NCI-H2081 (cell line): Measurements from ENCODE around the gene DOCK9.
"Not testable (repeated sequence)": the region's sequence is repeated elsewhere in the genome, so short reads cannot be mapped to it uniquely, and the experiment has no call there.

ENCODE experiments used
- DNase-seq, 2 experiments: peaks; one replicate each; lab custom pipeline; 2025; lab: John Stamatoyannopoulos, UW

The DOCK9 gene

DNA sequence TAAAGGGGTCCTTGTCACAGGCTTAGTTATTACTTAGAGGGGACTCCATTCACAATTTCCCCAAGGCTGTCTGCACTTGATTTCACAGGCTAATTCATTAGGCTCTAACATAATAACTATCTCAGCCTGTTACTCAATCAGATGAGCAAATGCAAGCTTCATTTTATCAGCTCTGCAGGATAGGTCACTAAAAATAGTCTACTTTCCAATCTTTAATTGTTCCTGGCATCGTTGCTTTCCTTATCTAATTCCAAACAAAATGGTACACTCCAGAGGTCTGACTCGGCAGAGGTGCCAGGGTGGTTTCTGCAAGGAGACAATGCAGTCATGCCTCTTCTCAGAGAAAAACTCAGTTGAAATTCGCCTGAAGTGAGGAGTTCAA lies 155.6 kb downstream of the DOCK9 start:
- DNase-seq, result no peak

DNA sequence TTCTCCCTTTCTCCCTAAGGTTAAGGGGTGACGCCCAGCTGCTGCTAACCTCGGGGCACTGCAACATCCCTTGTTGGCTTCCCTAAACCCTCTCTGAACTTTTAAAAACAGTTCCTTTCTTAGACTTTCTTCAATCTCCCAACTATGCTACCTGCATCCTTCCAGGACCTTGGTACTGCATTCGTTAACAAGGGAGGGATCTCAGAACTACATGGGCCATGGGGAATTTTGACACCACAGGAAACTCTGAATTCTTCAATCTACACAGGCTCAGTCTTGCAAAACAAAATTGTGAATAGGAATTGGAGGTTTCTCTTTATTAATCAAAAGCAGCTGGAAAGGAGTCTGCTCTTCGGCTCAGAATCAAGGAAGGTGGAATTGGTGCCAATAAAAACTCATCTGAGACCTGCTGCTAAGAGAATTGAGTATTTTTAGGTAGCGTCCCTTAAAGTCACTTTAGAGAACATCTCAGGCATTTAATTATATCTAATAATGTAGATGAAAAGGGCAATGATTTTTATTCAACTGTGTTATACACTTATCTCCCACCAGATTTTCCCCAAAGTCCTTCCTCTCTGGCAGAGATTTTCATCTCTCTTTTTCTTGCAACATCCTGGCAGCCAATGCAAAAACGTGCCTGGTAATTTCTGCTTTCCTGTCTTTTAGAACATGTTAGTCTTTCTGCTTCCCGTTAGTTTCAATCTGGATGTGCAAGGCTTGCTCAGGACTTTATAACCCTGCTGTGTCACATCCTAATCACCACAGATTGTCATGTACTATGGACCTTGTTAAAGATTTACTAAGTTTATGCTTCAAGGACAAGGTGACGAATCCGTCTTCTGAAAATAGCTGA lies 156.3 kb downstream of the DOCK9 start:
- DNase-seq, result no peak

DNA sequence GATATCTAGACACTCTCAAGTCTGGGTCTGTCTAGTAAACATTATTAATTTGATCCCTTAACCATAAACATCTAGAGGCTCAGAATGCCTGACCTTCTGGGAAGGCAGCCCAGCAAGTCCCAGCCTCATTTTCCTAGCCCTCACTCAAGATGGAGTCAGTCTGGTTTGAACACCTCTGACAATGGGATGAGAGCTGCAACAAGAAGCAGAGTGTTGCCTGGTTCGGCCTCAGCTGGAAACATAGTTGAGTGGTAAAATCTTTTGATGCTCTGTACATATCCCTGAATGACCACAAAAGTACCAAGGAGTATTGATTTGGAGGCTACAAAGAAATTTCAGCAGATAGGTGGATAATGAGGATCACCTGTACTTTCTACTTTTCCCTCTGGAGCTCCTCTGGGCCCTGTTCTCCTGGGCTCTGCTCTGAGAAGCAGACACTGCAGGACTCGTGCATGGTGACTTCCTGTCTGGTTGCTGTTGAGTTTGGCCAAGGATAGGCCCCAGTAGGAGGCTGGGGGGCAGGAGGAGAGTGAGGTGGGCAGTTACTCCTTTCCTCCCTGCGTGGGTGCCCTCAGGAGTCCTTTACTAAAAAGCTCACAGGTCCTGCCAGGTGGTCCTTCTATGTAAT lies 157.0 kb downstream of the DOCK9 start:
- no peak for DNase-seq

DNA sequence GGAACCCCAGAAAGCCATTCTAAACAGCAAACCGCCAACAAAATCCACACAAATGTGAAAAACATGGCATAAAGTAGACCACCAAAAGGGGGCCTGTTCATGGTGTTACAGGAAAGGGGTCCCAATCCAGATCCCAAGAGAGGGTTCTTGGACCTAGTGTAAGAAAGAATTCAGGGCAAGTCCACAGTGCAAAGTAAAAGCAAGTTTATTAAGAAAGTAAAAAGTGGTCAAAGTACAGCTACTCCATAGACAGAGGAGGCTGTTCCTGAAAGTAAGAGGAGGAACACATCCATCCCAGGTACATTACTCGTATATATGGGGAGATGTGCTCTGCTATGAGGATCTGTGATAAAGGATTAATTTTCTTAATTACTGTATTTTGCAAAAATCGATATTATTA lies 157.6 kb downstream of the DOCK9 start:
- DNase-seq, result no peak

DNA sequence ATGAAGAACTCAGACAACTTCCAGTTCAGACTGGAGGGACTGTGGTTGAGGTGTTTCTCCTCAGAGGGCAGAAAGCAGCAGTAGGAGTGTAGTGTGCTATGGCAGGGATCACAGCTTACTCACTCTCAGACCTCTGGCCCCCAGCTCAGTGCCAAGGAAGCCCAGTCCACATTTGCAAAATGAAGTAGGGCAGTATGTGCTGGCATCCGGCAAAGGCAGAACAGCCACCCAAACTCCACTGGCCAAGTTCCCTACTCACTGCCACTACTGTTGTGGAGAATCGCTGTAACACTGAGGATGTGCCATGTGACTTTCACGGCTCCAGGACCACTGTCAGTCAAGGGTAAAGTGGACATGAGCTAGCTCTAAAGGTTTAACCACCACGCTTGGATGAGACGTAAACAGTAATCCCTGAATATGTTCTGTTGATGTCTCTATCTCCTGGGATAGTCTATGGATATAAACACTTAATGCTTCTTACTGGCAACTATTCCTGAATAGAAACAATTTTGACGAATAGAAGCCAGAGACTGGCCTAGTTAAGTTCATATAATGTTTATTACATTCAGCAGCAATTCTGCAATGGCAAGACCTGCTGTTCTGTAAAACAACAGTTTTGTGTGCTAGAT lies 158.4 kb downstream of the DOCK9 start:
- DNase-seq, result no peak

DNA sequence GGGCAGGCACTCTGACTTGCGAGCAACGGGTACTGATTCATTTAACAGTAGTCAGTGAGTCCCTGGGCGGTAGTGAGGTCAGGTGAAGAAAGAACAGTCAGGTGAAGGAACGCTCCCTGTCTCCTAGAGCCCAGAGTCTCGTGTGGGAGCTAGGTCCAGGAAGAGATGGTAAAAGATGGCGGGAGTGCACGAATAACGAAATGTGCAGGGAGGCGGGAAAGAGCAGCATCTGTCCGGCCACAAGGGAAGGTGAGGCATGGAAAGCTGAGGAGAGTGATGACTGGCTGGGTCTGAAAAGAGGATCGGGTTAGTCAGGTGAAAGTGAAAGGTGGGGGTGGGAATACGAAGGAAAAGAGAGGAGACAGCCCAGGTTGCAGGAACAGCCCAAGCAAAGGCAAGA lies 161.5 kb downstream of the DOCK9 start:
- DNase-seq, result no peak

DNA sequence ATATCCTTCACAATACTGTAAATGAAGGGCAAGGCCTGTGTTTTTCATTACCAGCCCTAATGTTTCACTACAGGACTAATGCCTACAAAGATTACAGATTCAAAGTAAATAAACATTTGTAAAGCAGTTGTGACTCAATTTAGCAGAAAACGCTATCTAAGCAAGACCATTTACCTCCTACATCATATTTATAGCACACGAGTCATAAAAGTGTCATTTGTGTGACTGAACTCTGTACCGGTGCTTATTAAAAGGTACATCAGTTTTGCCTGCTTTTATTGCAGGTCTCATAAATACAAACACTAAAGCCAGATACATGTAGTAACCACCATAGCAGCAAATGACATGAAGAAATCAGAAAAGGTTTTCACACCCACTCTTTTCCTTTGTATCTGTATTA lies 163.9 kb downstream of the DOCK9 start:
- DNase-seq, result no peak

DNA sequence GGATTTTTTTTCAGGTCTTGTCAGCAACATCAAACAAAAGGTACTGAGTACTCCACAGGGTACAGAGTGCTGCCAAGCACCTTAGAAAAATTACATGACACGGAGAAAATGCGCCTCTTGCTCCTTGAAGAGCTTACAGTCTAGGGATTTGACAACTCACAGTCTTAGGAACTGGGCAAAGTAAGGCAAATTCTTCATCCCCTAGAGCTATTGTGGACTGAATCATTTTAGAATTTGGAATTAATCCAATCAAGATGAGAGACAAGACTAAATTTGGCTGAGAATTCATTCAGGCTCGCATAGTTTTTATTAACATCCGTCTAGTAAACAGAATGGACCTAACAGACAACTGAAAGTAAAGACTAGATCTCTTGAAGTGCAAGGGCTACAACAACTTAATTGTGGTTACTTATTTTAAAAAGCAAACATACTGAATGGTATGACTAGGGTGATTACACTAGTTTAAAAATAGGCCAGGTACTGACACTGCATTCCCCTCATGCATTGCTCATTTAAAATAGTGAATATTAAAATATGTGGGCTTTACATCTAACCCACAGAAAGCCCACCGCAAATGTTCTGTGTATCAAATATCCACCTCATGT lies 165.6 kb downstream of the DOCK9 start:
- not testable (repeated sequence) for DNase-seq

DNA sequence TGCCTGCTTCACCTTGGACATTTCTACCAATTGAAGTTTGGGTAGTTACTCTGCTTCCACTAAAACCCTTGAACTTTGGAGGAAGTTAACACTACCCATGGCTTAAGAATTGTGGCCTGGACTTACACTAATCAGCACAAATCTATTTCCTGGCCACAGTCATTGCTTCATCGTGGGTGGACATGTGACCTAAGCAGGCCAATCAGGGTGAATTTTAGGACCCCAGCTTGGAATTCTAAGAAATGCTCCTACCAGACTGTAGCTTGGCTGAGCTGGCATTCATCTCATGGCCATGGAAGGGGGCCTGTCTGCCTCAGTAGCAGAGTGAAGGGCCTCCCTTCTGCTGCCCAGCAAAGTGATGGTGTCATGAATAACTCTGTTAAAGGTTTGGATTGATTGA lies 167.1 kb downstream of the DOCK9 start:
- DNase-seq, result no peak

DNA sequence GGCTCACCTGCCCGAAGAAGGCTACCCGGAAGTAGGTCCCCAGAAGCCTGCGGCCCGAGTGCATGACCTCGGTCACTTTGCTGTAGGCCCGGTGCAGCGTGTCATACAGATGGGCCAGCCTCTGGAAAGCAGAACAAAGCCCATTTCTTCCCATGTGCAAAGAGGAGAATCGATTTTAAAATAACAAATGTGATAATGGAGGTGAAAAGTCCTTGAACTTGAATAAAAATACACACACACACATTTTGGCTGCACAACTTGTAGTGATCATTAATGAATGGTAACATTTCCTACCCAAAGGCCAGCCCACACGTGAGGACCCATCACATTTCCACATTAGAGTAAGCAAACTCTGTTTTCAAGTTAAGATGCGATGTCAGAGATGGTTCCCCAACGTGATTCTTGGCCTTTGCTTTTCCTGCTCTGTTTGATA lies 168.5 kb downstream of the DOCK9 start:
- no peak for DNase-seq

DNA sequence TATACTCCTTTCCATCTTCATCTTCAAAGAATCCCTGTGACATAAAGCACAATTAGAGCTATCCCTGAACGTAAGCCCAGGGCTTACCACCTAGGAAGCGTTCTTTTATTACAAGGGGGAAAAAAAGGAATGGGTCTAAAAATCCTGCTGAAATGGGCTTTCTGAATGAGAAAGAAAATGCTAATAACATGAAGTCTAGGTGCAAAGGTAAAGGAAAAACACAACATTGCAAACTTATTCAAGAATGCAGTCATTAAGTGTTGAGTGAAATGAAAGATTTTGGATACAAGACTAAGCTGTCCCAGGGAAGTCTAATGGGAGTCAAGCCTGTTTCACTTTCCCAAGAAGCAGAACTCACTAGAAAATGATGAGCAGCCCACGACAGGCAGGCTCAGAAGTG lies 170.1 kb downstream of the DOCK9 start:
- DNase-seq, result no peak

DNA sequence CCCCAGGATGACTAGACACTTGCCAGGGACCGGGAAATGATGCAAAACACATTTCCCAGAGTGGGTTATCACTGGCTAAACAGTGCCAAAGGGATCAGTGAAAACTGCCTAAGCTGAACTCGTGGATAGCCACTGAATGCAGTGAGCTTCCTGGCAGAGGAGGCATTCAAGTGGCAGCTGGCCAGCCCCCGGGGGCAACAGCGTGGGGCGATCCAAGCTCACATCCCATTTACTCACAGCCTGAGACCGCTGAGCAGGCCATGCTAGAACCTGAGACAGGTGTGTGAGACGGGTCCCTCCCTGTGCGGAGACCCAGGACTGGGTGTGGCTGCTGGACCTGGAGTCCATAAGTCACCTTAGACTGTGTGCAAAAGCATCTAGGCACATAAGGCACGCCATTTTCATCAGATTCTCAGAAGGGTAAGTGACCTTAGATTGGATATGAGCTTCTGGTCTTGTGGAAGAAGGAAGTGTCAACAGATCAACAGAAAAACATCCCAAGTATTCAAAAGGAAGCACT lies 173.5 kb downstream of the DOCK9 start:
- DNase-seq, result no peak

DNA sequence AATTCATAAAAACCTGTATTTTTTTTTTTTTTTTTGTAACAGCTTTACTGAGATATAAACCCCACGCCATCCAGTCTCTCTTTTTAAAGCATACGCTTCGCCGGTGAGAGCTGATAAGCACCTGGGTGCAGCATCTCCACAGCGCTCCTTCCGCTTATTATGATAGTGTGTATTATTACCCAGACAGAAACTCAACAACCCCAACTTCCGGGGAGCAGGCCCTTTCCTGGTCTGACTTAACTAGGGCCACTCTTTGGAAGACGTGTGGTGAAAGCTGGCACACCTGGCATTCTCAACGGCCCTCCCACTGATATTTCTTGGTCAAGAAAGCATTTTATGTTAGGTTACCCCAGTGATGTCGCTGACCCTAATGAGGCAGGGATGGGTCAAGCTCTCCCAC lies 173.9 kb downstream of the DOCK9 start:
- DNase-seq, result no peak

DNA sequence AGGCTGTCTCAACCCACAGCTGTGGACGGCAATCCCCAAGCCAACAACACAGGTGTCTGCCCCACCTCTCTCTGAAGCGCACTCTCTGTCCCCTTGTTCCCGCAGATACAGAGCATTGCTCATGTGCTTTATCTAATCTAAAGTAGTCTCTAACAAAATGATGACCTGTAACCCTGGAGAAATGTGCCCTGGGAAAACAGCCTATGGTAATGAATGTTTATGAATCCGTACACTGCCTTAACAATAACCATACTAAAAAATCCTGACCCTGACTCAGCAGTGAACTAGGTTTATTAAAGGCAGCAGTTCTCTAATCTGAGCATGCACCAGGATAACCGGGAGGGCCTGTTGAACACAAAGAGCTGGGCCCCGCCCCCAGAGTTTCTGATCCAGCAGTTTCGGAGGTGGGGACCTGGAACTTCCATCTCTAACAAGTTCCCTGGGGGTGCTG lies 174.7 kb downstream of the DOCK9 start:
- no peak for DNase-seq

DNA sequence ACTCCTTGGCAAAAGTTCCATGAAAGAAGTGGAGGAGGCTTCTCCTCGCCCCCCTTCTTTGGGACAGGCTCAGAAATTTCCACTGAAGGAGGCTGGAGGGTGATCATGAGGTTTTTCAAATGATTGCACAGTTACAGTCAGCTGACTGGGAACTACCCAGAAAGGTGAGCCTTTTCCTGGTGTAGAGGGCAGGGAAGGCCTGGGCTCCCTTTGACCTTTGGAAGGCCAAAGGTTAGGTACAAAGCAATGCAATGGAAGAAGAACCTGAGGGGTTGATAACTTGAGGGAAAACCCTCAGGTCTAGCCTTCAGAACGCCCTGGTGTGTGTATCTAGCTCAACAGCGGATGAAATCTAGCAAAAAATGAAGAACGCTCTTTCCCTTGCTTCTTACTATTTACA lies 175.3 kb downstream of the DOCK9 start:
- DNase-seq, result no peak

DNA sequence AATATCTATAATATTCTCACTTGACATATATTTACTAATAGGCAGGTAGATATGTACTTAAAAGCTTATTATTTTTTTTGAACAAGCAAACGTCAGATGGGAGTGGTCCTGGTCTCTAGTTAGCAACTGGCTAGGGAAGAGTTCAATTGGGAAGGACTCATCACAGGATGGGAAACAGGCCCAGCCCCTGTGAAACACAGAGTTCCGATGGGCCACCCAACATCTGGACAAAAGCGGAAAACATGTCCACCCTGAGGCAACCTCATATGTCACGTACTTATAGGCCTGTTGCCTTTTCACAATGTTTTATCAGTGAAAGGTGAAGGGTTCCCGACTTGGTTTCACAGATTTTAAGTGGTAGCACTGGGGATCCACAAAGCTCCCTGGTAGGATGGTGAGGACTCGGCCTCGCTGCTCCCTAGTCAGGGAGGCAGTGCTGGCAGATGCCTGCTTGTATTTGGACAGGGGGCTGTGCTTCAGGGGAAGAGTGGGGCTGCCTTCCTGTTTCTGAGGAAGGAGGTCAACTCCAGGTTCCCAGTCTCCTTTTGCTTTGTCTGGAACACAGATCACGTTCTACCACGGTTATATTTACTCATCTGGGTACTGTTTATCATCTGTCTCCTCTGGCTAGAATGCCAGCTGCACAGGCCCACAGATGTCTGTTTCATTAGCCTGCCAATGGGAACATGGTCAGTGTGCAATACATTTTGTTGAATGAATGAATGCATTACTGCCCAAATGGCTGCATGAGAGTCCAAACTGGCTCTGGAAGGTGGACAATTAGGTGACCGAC lies 176.0 kb downstream of the DOCK9 start:
- DNase-seq, result no peak

DNA sequence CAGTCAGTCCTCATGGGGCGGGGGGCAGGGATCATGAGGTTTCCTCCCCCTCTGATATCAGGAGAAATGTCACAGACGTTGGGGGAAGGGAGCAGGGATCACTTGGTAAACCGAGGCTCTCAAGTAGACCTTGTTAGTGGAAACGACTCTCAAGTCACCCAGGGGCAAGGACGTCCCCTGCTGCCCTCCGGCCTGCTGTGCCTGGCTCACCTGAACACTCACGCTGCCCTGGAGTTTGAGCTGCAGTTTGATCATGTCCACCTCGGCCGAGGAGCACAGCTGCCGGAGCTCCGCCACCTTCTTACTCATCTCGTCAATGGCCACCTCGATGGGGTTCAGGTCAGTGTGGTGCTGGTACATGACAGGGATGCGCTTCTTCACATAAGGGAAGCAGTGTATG lies 177.8 kb downstream of the DOCK9 start:
- no peak for DNase-seq

DNA sequence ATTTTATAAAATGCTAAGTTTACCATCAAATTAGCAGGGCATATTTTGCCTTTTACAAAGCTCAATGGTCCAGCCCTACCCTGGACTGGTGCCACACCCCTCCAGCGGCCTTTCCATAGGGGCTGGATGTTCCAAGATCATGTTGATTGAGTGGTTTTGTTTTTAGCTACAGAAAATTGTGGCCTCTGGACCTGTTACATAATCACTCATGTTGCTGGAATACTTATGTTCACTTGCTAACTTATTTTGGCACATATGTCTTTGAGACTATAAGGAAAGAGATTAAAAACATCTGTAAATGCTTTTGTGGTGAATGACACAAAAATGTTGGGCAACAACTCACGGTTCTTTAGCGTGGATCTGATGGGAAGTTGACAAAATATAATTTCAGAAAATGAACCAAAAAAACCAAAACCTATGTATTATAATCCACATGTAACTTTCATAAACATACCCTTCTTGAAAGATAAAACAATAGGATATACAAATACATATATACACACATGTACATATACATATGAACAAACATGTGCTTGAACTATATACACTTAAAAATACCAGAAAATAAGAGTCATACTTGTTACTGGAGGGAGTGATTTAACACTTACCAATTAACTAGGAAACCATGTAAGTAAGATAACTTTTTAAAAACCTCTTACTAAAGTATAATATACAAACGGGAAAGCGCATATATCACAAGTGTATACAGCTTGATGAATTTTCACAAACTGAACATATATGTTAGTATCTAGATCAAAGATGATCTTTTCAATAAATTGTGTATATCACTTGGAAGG lies 178.8 kb downstream of the DOCK9 start:
- DNase-seq, result no peak

DNA sequence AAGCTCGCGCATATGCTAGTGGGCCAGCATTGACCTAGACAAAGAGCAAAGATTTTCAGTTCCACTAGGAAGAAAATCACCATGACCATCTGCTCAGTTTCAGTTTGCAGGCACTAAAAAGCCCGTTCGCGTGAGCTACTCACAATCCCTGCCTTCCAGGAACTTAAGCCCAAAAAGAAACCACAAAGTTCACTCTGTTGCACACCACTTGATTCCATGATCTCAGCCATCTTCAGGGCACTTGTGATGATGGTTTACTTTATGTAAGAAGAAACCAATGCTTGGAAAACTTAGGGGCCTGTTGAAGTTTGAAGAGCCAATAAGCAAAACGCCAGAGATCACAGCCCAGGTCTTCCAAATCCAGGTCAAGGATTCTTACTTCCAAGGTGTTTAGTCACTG lies 180.4 kb downstream of the DOCK9 start:
- DNase-seq, result no peak

DNA sequence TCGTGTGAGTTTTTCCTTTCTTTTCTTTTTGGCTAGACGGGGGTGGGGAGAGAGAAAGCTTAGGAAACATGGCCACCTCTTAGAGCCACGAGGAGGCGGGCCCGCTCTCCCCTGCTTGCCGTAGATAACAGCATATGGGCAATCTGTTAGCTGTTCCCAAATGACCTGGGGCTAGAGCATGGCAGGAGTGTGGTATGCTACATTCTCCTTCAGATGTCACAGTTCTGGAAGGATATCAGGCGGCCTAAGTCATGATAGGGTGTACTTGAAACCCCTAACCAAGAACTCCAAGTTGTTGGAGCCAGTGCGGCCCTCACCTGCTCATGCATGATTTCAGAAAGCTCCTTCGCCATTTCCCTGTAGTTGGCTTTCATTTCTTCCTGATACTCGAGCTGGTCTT lies 181.1 kb downstream of the DOCK9 start:
- DNase-seq, result no peak

DNA sequence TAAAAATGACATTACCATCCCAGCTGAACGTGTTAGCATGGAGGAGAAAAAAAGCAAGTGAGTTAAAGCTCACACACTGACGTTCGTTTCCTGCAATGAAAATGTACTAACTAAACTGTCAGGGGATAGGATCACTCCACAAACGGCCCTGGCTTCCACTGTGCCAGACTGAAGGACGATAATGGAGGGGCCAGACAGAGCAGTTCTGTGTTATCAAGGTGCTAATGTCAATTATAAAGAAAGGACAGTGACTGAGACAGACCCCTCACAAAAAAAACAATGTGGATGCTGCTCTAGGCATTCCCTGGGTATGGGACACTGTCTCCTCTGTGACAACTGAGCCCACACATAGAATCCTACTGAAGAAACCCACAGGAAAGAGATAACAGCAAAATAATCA lies 181.7 kb downstream of the DOCK9 start:
- no peak for DNase-seq
